Stimulated activated CD4-positive, alpha-beta T cell treated with anti-CD3 and anti-CD28 coated beads, TNF-alpha, amount 100 ng/mL, for 4 hours (primary cell): Measurements from ENCODE around the gene MIS12.

Source experiments
- DNase-seq, 3 experiments: peaks; one replicate each; pipeline ENCODE4 v3.0.0-alpha.2; 2020; ENCODE audit warnings: low read depth in 3 of 3

MIS12 gene

DNA sequence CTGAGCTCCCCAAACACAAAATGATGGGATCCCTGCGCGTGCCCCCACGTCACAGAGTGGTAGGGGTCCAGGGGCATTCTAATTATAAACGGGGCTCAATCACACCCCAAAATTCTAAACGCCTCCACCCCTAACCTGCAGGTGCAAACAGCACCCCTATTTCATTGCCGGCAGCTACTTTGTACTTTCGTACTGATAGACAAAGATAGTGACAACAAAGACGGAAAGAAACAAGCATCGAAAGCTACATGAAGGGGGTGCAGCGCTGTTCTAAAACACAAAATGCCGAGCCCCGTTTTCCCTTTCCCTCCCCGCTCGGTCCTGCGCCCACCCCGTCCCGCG is 13.9 kb downstream of the MIS12 start:
- DNase-seq, result no peak

- peak; percentile 41 to 49 (median 42) for DNase-seq
Measured at GRCh38 chr17:5500589-5501391, 14.4 kb downstream of the MIS12 start.

- DNase-seq, result no peak
Measured at GRCh38 chr17:5501685-5502084, 15.3 kb downstream of the MIS12 start.

DNA sequence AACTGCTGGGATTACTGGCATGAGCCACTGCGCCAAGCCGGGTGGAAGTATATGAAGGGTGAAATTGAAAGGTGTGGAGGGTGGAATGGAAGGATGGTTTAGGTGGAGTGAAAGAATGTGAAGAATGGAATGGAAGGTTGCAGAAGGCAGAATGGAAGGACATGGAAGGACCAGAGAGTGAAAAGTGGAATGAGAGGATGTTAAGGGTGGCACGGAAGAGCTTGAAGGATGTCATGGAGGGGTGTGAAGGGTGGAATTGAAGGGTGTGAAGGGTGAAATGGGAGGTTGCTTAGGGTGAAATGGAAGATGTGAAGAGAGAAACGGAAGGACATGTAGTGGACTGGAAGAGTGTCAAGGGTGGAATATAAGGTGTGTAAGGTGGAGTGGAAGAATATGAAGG is 16.2 kb downstream of the MIS12 start:
- no peak for DNase-seq

DNA sequence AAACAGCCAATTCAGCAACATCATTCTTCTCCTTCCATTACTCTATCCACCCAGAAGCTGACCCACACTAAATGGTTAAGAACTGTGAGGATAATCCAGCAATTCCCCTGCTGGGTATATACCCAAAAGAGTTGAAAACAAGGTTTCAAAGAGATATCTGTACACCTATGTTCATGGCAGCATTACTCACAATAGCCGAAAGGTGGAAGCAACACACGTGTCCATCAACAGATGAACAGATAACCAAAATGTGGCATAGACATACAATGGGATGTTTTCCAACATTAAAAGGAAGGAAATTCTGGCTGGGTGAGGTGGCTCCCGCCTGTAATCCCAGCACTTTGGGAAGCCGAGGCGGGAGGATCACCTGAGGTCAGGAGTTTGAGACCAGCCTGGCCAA is 19.9 kb downstream of the MIS12 start:
- no peak for DNase-seq

- DNase-seq, result no peak
Measured at GRCh38 chr17:5508810-5509209, 22.4 kb downstream of the MIS12 start.

- no peak for DNase-seq
Measured at GRCh38 chr17:5509482-5509881, 23.1 kb downstream of the MIS12 start.

DNA sequence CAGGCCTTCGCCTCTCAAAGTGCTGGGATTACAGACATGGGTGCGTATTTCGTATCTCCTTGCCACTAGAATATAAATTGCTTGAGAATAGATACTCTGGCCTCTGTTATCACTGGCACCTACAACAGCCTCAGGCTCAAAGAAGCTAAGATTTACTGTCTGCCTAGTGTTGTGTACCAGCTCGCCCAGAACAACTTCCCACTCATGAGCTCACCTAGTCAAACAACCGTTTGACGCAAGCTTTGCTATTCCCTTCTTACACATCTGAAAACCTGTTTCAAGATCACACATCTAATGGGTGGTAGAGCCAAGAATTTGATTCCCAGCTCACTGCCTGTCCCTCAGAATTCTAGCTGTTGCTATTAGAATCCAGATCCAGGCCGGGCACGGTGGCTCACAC is 24.4 kb downstream of the MIS12 start:
- DNase-seq, result no peak

DNA sequence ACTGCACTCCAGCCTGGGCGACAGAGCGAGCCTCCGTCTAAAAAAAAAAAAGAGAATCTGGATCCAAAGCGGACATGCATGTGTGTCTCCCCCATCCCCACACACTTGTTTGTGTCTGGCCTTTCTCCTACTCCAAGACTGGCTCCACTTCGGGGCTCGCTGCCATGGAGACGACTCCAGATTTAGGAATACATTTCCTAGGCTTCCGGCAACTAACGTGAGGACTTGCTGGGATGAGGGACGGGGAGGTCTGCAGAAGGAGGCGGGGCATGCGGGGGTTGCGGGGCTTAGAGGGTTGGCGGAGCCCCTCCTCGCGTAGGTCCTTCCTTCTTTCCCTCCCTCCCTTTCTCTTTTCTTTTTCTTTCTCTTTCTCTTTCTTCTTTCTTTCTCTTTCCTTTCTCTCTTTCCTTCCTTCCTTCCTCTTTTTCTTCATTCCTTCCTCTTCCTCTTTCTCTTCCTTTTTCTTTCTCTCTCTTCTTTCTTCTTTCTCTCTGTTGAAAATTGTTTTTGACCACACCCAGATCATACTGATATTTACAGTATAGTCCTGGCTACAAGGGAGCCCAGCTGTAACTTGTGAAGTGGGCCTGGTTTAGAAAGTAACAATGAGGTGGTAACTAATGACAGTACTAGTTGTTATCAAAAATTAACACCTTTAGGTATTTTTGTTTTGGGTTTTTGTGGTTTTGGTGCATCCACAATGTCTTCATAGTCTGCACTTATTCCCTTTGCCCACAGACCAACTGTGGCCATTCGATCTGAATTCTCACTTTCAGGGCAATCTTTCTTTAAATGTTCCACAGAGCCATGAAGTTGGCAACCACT is 25.2 kb downstream of the MIS12 start:
- no peak for DNase-seq

GRCh38 chr17:5513628-5514027 is 27.3 kb downstream of the MIS12 start:
- DNase-seq, result no peak

DNA sequence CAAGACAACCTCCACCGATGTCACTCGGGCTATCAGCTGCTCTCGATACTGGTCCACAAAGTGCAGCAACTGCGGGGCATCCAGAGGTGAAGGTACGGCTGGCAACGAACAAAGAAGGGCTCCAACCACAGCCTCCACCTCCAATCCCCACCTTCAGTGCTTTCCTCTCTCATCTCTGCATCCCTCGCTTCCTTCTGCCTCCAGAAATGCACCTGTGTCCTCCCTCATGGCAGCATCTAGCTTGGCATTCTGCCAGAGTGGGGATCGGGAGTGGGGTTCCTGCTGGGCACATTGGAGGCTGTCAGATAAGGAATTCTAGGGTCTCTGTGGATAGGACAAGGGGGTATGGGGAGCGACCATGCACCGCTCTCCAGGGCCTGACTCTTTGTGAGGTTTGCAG is 28.6 kb downstream of the MIS12 start:
- no peak for DNase-seq

GRCh38 chr17:5516060-5516792 is 29.9 kb downstream of the MIS12 start:
- no peak for DNase-seq

GRCh38 chr17:5522476-5522875 is 36.1 kb downstream of the MIS12 start:
- DNase-seq, result no peak

GRCh38 chr17:5523249-5523648 is 36.9 kb downstream of the MIS12 start:
- DNase-seq, result no peak

DNA sequence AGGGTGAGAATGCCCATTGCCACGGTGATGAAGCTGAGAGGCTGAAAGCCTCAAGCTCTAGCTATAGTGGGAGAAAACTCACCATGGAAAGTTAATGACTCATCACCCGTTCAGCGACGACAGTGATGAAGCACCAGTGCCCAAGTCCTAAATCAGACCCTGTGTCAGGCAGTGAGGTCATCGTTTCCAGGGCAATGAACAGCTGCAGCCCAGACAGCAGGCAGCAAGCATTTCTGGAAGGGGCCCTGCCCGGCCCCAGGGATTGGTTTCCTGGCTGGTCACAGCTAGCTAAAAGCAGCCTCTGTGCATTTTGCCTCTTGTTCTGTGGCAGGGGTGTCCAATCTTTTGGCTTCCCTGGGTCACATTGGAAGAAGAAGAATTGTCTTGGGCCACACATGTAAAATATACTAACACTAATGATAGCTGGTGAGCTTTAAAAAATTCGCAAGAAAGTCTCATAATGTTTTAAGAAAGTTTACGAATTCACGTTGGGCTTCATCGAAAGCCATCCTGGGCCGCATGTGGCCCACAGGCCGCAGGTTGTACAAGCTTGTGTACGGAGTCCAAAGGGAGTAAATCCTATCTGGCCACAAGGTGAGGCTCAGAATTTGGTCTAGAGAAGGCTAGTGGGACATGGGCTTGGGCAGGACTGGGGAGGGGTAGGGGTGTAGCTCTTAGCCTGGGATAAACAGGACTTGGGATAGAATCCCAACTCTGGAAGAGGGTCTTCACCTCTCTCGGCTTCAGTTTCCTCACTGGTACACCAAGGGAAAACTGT is 40.6 kb downstream of the MIS12 start:
- DNase-seq, result peak; percentile 14 to 15 (median 14)

- no peak for DNase-seq
Measured at GRCh38 chr17:5527601-5528250, 41.4 kb downstream of the MIS12 start.

- no peak for DNase-seq
Measured at GRCh38 chr17:5530265-5531084, 44.1 kb downstream of the MIS12 start.

- no peak for DNase-seq
Measured at GRCh38 chr17:5531085-5531418, 44.7 kb downstream of the MIS12 start.

- DNase-seq, result no peak
Measured at GRCh38 chr17:5532581-5532980, 46.2 kb downstream of the MIS12 start.

DNA sequence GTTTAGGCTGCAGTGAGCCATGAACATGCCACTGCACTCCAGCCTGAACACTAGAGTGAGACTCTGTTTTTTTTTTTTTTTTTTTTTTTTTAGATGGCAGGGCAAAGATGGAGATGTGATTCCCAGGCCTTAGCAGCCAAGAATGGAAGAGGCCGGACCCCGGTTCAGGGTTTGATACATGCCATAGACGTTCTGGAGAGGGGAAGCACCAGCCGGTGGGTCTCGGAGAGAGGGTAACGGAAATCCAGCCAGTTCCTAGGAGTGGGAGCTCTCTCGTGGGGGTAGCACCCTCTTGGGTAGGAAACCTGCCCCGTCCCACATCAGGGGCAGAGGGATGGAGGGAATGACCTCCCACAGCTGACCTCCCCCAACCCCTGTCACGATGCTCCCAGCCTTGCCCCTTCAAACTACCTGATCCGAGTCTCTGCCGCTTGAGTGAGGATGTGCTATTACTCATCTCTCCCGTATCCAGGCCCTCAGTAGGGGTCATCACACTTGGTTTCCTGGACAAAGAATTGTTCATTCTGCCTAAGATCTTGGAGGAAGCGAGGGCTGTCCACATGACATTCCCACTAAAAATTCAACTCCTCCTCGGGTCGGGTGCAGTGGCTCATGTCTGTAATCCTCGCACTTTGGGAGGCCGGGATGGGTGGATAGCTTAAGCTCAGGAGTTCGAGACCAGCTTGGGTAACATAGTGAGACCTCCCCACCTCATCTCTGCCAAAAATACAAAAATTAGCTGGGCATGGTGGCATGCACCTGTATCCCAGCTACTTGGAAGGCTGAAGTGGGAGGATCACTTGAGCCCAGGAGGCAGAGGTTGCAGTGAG is 47.3 kb downstream of the MIS12 start:
- DNase-seq, result no peak
